AG04449 (cell line): Measurements from ENCODE around the gene GPR26.

Experiments used
- CTCF ChIA-PET: fragments of 350-600 bp; formaldehyde crosslinking; extraction: SDS; loops from one replicate; lab custom pipeline; 2021; ENCODE audit warnings: antibody characterized with exemption; lab: Yijun Ruan, JAX
- POLR2A ChIA-PET: fragments of 400-600, 350-600 bp; formaldehyde crosslinking; extraction: SDS; loops from one replicate; lab custom pipeline; 2020; ENCODE audit warnings: antibody characterized with exemption, inconsistent platforms; lab: Yijun Ruan, JAX
- DNase-seq: peaks from one replicate; pipeline ENCODE4 v3.0.0-alpha.2; 2010; ENCODE audit warnings: low read depth, low spot score
- H3K4me3 ChIP-seq: 2 replicates; pipeline ENCODE4 v1.5.1; 2011; ENCODE audit warnings: low read depth, mild to moderate bottlenecking, control low read depth, low read length
- CTCF ChIP-seq: IDR thresholded peaks from one replicate; pipeline ENCODE4 v1.5.1; 2011; ENCODE audit warnings: mild to moderate bottlenecking, moderate library complexity, low read length, control low read depth, inconsistent platforms; ENCODE audit not compliant: insufficient read depth; ENCODE audit errors: missing control alignments

GPR26 gene

DNA sequence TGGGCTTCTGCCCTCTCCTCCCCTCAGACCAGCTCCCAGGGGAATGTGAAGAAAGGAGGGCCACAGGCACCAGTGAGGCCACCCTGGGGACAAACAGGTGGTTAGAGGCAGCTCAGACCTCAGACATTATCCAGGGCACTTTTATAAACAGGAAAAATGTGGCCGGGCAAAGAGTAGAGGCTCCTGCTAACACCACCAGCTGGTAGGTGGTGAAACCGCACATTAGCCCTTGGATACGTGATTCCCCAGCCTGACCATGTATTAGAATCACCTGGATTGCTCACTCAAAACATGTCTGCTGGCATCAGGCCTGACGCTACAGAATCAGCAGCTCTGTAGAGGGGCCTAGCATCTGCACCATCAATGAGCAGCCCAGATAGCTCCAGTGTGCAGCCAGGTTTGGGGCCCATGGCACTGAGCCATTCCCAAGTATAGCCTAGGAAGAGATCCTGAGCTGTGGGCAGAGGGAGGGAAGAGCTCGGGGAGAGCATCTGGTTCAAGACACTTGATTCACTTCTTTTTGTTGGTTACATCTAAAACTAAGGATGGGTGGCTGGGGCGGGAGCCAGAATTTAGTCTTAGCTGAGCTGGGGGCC is 37.1 kb downstream of the GPR26 start:
- TF ChIP-seq CTCF: no peak
- H3K4me3 ChIP-seq: no peak overlapping the region
- POLR2A ChIA-PET: no interaction called here
- CTCF ChIA-PET: no interaction called here
- DNase-seq: no peak

DNA sequence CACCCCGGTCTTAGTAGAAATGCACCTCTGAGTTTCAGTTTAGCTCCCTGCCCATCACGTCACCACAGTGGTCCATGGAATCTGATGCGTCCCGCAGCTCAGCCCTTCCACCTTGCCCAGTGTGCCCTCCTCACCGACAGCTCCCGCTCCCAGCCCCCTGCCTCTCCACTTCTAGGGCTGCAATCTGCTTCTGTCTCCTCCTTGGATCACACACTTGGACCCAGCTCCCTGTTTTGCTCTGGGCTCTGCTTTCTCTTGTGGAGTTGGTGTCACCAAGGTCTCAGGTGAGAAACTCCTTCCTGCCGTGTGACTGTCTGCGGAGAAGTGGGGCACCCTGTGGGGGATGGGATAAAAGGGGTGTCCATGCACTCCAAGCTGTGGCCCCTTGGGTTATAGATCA is 37.9 kb downstream of the GPR26 start:
- POLR2A ChIA-PET: no interaction called here
- CTCF ChIA-PET: no interaction called here
- TF ChIP-seq CTCF: no peak
- no peak overlapping the region for H3K4me3 ChIP-seq
- no peak for DNase-seq

DNA sequence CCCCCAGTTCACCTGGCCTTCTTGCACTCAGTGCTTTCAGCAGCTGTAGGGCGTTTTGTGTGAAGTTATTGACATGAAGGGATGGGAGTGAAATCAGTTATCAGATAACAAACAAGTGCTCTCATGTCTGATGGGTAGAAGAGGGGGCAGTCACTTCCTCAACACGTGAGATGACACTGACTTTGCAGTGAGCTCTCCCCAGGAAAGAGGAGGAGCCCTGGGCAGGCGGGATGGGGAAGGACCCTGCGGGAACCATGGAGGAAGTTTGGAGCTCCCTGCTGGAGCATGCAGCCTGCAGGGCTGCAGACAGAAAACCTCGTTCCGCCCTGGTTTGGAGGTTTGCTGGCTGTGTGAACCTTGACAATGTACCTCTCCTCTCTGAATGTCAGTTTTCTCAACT is 38.7 kb downstream of the GPR26 start:
- ChIA-PET CTCF (no interaction called here), POLR2A (no interaction called here)
- H3K4me3 ChIP-seq: no peak overlapping the region
- no peak for DNase-seq
- no peak for TF ChIP-seq CTCF

DNA sequence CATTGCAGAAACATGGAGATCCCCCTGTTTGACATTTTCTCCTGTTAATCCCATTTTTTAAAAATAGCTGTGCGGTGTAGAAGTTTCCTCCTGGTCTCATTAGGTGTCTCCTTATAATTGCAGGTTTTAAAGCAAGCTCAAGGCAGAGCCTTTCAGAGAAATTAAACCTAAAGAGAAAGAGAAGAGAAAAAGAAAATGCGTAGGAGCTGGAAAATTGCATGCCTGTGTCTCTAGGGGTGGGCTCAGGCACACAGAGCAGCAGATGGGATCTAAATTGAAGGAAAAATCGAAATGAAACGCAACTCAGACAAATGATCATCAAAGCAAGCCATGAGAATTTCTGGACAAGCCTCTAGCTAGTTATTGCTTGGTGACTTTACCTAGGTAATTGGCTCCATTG is 40.1 kb downstream of the GPR26 start:
- CTCF ChIA-PET: no interaction called here
- no peak overlapping the region for H3K4me3 ChIP-seq
- no peak for DNase-seq
- POLR2A ChIA-PET: no interaction called here
- no peak for TF ChIP-seq CTCF

GRCh38 chr10:123715546-123715945 is 49.4 kb downstream of the GPR26 start:
- ChIA-PET CTCF (no interaction called here), POLR2A (no interaction called here)
- no peak for TF ChIP-seq CTCF
- no peak overlapping the region for H3K4me3 ChIP-seq
- DNase-seq: no peak

DNA sequence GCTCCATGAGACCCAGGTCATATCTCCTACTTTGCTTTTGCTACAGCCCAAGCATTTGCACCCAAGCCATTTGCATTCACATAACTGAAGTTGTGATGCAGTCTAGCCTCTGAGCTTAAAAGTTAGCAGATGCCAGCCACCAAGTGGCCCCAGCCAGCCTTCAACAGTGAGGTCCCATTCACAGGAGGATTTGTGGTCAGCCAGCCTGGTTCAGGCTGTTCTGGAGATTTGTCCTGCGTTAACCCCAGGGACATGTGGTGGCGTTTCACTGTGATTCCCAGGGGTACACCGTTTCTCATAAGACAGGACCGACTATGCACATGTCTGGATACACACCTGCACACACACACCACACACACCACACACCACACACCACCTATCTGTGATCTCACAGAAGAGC is 51.2 kb downstream of the GPR26 start:
- ChIA-PET CTCF (no interaction called here), POLR2A (no interaction called here)
- no peak for TF ChIP-seq CTCF
- H3K4me3 ChIP-seq: no peak overlapping the region
- no peak for DNase-seq
